ENCODE results near the gene NCKAP1.

DNA sequence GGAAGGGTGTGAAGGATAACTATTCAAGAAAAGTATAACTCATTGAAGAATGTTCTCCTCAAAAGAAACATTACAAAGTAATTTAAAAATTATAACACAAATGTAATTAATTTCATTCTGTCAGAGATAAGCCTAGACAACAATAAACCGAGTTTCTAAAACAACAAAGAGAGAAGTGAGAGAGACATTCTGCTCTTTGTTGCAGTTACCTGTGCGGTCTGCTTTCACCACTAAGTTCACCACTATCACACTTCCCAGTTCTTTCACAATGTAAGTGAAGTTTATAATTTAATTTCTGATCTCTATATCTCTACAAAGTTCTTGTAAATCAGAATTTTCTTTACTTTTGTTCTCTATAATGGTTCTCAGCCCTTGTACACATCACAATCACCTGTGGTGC, 95.5 kb downstream of the NCKAP1 start:
- TF ChIP-seq, protein P1, sequence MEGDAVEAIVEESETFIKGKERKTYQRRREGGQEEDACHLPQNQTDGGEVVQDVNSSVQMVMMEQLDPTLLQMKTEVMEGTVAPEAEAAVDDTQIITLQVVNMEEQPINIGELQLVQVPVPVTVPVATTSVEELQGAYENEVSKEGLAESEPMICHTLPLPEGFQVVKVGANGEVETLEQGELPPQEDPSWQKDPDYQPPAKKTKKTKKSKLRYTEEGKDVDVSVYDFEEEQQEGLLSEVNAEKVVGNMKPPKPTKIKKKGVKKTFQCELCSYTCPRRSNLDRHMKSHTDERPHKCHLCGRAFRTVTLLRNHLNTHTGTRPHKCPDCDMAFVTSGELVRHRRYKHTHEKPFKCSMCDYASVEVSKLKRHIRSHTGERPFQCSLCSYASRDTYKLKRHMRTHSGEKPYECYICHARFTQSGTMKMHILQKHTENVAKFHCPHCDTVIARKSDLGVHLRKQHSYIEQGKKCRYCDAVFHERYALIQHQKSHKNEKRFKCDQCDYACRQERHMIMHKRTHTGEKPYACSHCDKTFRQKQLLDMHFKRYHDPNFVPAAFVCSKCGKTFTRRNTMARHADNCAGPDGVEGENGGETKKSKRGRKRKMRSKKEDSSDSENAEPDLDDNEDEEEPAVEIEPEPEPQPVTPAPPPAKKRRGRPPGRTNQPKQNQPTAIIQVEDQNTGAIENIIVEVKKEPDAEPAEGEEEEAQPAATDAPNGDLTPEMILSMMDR (conservative IDR thresholded peaks at IDR 0.05 in 1 of 2, IDR thresholded peaks at IDR 0.05 in 1 of 2; ENCODE audit: low read depth in 1 of 2, low read length in 2 of 2), result no peak
- TF ChIP-seq EZH2 (IDR thresholded peaks at IDR 0.05; ENCODE audit: low read length, missing control alignments), result no peak

All from fibroblast of lung (primary cell).